Ovary (tissue), 3 donors: ENCODE results near the gene KLHL22.

ENCODE experiments used
- CTCF ChIP-seq, 3 donors: fragments of 450-650 bp in 2 of 3; fragments of 200-600 bp in 1 of 3; IDR thresholded peaks; one replicate each; pipeline versions ENCODE4 v1.5.1 to v1.8.0; 2016 to 2022; ENCODE audit warnings: antibody characterized with exemption in 3 of 3, mild to moderate bottlenecking in 1 of 3
- EP300 ChIP-seq: sonication (generic); formaldehyde crosslinking; IDR thresholded peaks from one replicate; pipeline ENCODE4 v1.6.1; 2017; ENCODE audit warnings: antibody characterized with exemption
- POLR2A ChIP-seq: fragments of 450-650 bp; IDR thresholded peaks from one replicate; pipeline ENCODE4 v1.6.1; 2017; ENCODE audit warnings: antibody characterized with exemption, mild to moderate bottlenecking, moderate library complexity
- donor health status: DM: no; HTN: no; CAD: no.

DNA sequence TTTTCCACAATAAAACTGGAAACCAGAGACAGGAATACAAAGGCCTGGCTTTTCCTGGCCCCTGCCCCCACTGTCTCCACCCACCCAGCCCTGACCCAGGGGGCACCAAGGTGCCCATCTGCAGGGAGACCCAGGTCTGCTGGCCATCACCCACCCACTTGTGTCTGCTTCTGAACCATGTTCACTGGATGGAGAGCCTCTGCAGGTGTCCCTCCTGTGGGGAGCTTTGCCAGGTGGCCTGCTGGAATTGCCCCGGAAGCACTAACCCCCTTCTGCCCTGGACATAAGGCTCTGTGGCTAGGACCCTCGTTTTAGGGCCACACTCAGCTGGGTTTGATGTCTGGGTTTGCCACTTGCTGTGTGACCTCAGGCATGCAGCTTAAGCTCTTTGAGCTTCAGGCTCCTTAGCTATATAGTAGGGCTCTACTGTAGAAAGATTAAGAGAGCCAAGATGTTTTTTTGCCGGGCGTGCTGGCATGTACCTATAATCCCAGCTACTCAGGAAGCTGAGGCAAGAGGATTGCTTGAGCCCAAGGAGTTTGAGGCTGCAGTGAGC is 61.8 kb downstream of the KLHL22 start:
- no peak for TF ChIP-seq CTCF (IDR thresholded peaks at IDR 0.05)
- no peak for TF ChIP-seq EP300
- TF ChIP-seq POLR2A, result no peak
